B cell (primary cell): ENCODE results near the gene PRDM10.
"Not testable (repeated sequence)": the region's sequence is repeated elsewhere in the genome, so short reads cannot be mapped to it uniquely, and the experiment has no call there.

Source experiments
- EZH2 ChIP-seq: IDR thresholded peaks from 2 replicates; pipeline ENCODE4 v1.6.1; 2012; ENCODE audit warnings: borderline replicate concordance, low read depth, mild to moderate bottlenecking, moderate library complexity, low read length; ENCODE audit not compliant: insufficient read depth, poor library complexity, severe bottlenecking
- TF ChIP-seq, protein P1 (sequence below): fragments of 200-600 bp; IDR thresholded peaks from one replicate; pipeline ENCODE4 v1.8.0; 2022; ENCODE audit warnings: antibody characterized with exemption, mild to moderate bottlenecking

DNA sequence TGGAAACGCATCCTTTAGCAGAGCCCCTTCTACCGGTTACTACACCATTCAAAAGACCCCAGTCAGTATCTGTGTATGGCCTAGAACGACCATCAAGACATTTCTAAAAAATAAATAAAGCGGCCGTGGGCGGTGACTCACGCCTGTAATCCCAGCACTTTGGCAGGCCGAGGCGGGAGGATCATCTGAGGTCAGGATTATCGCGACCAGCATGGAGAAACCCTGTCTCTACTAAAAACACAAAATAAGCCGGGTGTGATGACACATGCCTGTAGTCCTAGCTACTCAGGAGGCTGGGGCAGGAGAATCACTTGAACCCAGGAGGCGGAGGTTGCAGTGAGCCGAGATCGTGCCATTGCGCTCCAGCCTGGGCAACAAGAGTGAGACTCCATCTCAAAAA, 134.0 kb downstream of the PRDM10 start:
- TF ChIP-seq, protein P1, sequence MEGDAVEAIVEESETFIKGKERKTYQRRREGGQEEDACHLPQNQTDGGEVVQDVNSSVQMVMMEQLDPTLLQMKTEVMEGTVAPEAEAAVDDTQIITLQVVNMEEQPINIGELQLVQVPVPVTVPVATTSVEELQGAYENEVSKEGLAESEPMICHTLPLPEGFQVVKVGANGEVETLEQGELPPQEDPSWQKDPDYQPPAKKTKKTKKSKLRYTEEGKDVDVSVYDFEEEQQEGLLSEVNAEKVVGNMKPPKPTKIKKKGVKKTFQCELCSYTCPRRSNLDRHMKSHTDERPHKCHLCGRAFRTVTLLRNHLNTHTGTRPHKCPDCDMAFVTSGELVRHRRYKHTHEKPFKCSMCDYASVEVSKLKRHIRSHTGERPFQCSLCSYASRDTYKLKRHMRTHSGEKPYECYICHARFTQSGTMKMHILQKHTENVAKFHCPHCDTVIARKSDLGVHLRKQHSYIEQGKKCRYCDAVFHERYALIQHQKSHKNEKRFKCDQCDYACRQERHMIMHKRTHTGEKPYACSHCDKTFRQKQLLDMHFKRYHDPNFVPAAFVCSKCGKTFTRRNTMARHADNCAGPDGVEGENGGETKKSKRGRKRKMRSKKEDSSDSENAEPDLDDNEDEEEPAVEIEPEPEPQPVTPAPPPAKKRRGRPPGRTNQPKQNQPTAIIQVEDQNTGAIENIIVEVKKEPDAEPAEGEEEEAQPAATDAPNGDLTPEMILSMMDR: not testable (repeated sequence)
- not testable (repeated sequence) for TF ChIP-seq EZH2
